Nucleus accumbens (tissue), 56 donors: ENCODE measurements around the gene KLHL42.
"Not testable (repeated sequence)": the region's sequence is repeated elsewhere in the genome, so short reads cannot be mapped to it uniquely, and the experiment has no call there.

Source experiments
- DNase-seq, 56 donors: peaks; one replicate each; lab custom pipeline; 2025; lab: John Stamatoyannopoulos, UW

Gene KLHL42, protein sequence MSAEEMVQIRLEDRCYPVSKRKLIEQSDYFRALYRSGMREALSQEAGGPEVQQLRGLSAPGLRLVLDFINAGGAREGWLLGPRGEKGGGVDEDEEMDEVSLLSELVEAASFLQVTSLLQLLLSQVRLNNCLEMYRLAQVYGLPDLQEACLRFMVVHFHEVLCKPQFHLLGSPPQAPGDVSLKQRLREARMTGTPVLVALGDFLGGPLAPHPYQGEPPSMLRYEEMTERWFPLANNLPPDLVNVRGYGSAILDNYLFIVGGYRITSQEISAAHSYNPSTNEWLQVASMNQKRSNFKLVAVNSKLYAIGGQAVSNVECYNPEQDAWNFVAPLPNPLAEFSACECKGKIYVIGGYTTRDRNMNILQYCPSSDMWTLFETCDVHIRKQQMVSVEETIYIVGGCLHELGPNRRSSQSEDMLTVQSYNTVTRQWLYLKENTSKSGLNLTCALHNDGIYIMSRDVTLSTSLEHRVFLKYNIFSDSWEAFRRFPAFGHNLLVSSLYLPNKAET

GRCh38 chr12:27779920-27780611 lies at the start of gene KLHL42, which contains the start of gene MANSC4:
Gene KLHL42 (plus strand): TSS chr12:27780233. CDS start chr12:27780331, 98 bp downstream.
Gene MANSC4 (minus strand): TSS chr12:27780236. CDS start chr12:27771276, 8,960 bp downstream.
- DNase-seq = peak in 52 of 56 donors; percentile 31 to 88 (median 70)

DNA sequence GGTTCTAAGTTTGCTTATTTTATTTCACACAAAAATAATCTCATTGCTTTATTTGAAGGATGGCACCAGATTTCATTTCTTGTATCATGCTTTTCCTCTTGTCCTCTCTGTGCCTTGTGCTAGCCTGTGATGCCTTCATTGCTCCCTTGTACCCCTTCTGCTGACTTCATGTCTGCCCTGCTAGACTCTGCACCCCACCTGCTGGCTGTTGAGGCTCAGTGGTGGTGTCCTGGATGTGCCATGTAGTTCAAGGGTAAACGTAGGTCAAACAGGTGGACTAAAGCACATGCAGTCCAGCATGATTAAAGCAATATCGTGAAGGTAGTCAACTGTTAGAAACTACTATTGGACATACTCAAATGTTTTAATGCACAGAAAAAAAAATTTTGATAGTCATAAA lies 47.8 kb upstream of the KLHL42 start:
- no peak for DNase-seq

DNA sequence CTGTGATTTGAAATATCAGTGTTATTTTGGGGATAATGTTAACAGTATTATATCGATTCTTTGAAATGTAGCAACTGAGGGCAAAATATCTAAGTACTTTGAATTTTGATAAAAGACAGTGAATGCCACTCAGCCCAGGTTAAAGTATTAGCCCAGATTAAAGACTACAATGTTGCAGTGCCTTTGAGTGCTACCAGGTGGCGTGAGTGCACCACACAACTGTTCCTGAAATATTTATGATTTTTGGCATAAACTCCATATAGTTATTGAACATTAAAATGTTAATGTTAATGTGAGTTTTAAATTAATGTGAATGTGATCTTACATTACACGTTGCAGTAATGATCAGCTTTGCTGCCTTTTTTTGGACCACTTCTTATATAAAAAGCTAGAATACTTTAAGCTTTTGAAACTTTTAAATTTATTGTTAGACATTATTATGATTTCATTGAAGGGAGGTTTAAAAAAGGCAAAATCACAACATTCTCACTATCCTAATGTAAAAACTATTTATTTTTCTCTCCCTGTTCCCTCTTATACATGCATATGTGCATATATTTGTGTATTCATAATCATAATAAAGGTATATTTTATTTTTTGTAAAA lies 46.9 kb upstream of the KLHL42 start:
- DNase-seq = peak in 6 of 56 donors; percentile 0 to 8 (median 3)

DNA sequence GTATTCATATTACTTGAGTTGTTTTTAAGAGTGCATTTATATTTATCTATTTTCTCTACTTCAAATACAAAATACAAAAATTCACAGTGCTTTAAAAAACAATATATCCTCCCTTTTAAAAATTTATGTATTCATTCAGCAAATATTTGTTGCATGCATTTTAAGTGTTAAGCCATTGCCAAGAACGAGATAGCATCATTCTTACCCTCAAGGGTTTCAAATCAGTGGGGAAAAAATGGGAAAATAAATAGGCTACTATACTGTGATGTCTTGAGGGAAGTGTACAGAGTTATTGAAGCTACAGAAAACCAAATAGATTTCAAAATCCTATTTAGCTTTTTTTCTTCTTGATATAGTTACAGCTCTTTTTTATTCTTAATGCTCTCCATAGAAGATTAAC lies 46.2 kb upstream of the KLHL42 start:
- no peak for DNase-seq

DNA sequence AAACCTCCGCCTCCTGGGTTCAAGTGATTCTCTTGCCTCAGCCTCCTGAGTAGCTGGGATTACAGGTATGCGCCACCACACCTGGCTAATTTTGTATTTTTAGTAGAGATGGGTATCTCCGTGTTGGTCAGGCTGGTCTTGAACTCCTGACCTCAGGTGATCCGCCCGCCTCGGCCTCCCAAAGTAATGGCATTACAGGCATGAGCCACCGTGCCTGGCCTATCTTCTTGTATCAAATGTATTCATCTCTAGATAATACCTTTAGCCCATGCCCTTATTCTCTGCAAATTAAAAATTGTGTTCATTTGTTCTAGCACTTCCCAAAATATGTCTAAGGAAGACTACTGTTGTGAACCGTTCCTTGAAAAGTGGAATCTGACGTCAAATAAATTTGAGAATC lies 45.7 kb upstream of the KLHL42 start:
- DNase-seq = not testable (repeated sequence)

GRCh38 chr12:27743601-27744000 lies 36.4 kb upstream of the KLHL42 start:
- no peak for DNase-seq

DNA sequence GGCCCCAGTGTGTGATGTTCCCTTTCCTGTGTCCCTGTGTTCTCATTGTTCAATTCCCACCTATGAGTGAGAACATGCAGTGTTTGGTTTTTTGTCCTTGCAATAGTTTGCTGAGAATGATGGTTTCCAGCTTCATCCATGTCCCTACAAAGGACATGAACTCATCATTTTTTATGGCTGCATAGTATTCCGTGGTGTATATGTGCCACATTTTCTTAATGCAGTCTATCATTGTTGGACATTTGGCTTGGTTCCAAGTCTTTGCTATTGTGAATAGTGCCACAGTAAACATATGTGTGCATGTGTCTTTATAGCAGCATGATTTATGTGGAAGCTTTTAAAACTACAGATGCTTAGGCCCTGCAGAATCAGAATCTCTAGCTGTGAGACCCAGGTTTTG lies 34.3 kb upstream of the KLHL42 start:
- not testable (repeated sequence) for DNase-seq

DNA sequence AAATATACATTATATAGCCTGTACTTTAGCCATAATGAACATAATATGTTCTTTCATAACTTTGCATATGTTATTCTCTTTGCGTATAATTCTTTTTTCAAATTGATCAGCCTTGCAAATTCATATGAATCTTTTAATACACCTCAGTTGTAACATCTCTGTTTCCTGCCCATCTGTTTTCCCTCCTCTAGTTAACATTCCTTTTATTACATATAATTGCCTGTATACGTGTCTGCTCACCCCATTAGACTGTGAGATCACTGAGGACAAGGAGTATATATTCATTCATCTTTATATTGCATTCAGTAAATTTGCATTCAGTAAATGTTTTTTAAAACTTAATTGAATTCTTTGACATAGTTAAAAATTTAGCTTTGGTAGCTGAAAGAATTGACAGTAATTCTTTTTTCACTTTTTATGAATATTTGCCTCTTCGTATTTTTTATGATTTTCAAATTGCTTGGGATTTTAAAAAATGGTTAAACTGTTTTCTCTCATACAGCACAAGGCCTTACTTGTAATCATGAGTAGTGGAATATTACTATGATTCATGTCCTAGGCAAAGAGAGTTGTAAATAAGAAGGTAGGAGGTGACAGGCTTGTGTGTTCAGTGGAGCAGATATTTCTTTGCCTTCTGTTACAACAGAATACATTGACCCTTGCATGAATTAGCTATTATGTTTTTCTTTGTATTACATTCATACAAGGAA lies 32.8 kb upstream of the KLHL42 start:
- DNase-seq = no peak

GRCh38 chr12:27751386-27752047 lies 28.5 kb upstream of the KLHL42 start:
- peak in 16 of 56 donors; percentile 2 to 49 (median 13) for DNase-seq

DNA sequence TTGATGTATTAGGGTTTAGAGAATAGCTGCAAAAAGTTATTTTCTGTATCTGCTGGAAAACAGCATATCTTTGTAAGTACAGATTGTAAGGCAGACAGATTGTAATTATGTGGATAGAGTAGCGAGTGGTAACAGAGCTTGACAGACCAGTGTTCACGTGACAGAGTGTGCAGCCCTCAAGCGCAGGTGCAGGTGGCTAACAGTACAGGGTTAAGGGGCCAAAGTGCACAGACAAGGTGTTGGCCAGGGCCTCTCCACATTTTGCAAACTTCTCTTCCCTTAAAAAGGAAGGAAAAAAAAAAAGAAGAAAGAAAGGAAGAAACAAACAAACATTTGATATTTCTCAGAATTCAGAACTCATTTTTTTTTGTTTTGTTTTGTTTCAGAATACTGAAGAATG lies 25.2 kb upstream of the KLHL42 start:
- no peak for DNase-seq

DNA sequence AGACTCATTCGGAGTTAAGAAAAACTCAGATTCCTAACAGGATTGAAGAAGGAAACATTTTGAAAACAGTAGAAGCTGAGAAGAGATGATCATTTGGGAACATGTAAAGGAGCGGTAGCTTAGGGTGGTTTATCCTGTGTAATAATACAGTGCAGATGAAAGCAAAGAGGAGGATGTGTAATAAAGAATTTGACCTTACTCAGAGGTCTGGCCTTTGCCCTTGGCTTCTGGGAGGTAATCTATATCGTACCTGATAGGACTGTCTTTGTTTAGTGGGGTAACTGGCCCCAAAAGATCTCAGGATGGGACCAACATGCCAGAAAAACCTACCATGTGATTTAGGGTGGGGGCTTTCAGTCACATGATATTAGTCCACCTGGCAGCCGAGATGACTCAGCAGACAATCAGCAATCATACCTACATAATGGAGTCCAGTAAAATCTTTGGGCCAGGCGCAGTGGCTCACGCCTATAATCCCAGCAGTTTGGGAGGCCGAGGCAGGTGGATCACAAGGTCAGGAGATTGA lies 23.3 kb upstream of the KLHL42 start:
- no peak for DNase-seq

DNA sequence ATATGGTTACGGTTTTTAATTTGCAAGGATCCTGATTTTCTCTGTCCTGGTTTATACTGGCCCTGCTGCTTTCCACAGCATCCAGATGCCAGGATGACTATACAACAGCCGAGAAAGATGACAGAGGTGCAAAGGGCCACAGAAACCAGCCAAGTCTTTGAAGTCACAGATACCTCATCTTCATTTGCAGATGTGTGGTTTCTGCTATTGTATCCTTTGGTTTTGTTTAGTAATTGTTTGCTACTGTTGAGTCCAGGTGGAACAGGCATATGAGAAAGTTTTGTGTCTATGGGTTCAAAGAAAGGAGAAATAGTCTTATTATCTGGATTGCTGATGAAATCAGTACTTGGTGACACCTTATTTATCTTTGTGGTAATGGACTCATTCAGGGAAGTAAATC lies 17.3 kb upstream of the KLHL42 start:
- DNase-seq = no peak

GRCh38 chr12:27766587-27766986 lies 13.4 kb upstream of the KLHL42 start:
- no peak for DNase-seq

GRCh38 chr12:27769142-27769673 lies 10.8 kb upstream of the KLHL42 start:
- DNase-seq = no peak

DNA sequence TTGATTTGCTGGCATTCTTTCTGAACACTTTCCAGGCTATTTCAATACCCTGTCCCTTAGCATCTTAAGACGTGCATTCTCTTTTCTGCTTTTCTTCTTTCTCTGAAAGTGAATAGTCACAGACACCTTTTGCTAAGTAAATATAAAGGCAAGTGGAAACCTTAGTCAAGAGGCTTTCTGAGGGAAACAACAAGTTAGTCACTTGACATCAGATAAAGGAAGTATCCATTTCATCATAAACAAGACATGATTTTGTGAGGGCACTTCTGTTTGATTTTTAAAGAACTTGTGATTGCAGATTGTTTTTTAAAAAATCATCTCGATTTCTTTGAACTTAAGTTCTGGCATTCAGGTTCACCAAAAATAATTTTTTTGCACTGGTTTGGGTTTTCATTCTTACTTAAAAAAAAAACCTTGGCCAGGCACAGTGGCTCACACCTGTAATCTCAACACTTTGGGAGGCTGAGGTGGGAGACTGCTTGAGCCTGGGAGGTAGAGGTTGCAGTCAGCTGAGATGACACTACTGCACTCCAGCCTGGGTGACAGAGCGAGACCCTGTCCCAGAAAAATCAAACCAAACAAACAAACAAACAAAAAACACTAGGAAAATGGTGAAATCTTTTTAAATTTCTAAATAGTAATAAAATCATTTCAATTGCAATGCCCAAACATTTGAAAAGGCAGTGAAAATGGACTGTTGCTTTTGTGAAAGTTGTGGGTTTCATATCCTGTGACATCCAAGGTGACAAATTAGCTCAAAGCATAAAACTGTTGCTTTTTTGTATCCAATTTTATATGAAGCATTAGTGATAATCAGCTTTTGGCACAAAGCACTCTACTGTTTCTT lies 8.3 kb upstream of the KLHL42 start:
- no peak for DNase-seq

DNA sequence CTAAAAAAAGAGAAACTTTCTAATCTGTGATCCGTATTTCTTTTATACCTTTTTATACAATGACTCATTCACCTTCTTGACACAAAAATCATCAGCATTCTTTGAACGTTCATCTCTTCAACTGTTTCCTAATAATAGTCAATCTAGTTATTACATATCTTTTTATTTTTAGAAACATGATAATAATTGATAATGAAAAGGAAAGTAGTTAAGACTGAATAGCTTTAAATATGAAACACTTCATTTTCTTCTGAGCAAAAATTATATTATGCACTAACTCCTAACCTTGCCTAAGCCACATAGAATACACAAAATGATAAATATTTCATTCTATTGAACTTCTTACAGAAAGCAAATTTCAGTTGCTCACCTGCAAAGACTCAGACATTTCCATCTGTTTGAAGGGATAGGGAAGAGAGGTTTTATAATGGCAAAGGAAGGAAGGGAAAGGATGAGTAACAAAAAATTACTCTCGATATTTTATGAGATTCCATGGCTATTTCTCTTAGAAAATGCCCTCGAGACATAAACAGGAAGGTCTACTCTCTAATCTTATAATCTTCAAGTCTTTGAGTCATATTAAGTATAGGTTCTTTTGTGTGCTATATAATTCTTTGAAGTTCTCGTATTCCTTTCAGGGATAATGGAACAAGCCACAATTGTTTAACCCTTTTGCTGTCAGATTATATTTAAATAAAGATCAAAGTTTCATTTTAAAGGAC lies 7.5 kb upstream of the KLHL42 start:
- no peak for DNase-seq

DNA sequence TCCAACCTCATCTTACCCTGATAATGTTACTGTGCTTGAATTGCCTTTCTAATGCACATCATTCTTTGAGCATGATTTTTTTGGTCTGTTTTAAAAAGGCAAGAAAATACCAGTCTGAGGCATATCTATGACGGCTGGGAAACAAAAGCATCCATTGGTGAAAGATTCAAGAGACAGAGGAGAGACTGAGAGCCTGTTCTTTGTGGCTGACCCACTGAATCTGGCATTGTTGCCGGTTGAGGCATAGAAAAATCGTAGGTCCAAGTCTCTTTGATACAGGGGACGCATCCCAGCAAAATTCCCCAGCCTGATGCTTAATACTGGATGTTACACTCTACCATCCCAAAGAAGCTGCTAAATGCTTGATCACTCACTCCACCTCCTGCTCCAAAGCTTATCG lies 2.9 kb upstream of the KLHL42 start:
- DNase-seq = peak in 21 of 56 donors; percentile 3 to 52 (median 16)

- DNase-seq = no peak
Measured at GRCh38 chr12:27778206-27778605, 1.8 kb upstream of the KLHL42 start.
